HG03432 (cell line): ENCODE measurements around the gene TBC1D4.

Experiments used
- ATAC-seq: cut with Tn5 transposase; IDR thresholded peaks from one replicate; pipeline ENCODE4 v1.9.1; 2021; ENCODE audit warnings: mild to moderate bottlenecking, moderate library complexity; ENCODE audit not compliant: unreplicated experiment

The TBC1D4 gene

GRCh38 chr13:75395901-75396300 lies 86.1 kb downstream of the TBC1D4 start:
- ATAC-seq, result no peak

GRCh38 chr13:75395066-75395465 lies 86.9 kb downstream of the TBC1D4 start:
- ATAC-seq, result peak; percentile 50

GRCh38 chr13:75393839-75394520 lies 88.0 kb downstream of the TBC1D4 start:
- ATAC-seq, result no peak

GRCh38 chr13:75391432-75392100 lies 90.4 kb downstream of the TBC1D4 start:
- peak; percentile 69 for ATAC-seq

- ATAC-seq, result no peak
These were observed 91.7 kb downstream of the TBC1D4 start for GRCh38 chr13:75390229-75390628.

- no peak for ATAC-seq
These were observed 96.3 kb downstream of the TBC1D4 start for GRCh38 chr13:75385708-75386083.

GRCh38 chr13:75384879-75385707 lies 96.9 kb downstream of the TBC1D4 start:
- ATAC-seq, result peak; percentile 42

GRCh38 chr13:75383064-75383715 lies 98.8 kb downstream of the TBC1D4 start:
- ATAC-seq, result no peak

GRCh38 chr13:75378301-75378700 lies 103.7 kb downstream of the TBC1D4 start:
- no peak for ATAC-seq

- no peak for ATAC-seq
These were observed 105.1 kb downstream of the TBC1D4 start for GRCh38 chr13:75376792-75377402.

GRCh38 chr13:75375329-75375728 lies 106.6 kb downstream of the TBC1D4 start:
- ATAC-seq, result no peak

GRCh38 chr13:75373988-75374387 lies 108.0 kb downstream of the TBC1D4 start:
- no peak for ATAC-seq

GRCh38 chr13:75372923-75373841 lies 108.8 kb downstream of the TBC1D4 start:
- no peak for ATAC-seq

GRCh38 chr13:75372517-75372916 lies 109.5 kb downstream of the TBC1D4 start:
- peak; percentile 54 for ATAC-seq

- ATAC-seq, result no peak
These were observed 110.8 kb downstream of the TBC1D4 start for GRCh38 chr13:75371203-75371602.

GRCh38 chr13:75370774-75371173 lies 111.2 kb downstream of the TBC1D4 start:
- ATAC-seq, result no peak

- no peak for ATAC-seq
These were observed 112.0 kb downstream of the TBC1D4 start for GRCh38 chr13:75369981-75370380.

GRCh38 chr13:75368167-75368566 lies 113.8 kb downstream of the TBC1D4 start:
- peak; percentile 24 for ATAC-seq

GRCh38 chr13:75366380-75367280 lies 115.3 kb downstream of the TBC1D4 start:
- no peak for ATAC-seq
